K562 (cell line): ENCODE data around the gene S100A8. TPM values are rescaled to one million over a fixed set of nuclear protein-coding genes. Genes with fewer than 3 reads are reported as not detected.

Experiments used
- ATAC-seq: fragments of 200-7000 bp; cut with Tn5 transposase; 3 replicates; pipeline ENCODE4 v1.9.1; 2020; ENCODE audit warnings: moderate library complexity
- BruUV-seq: library from RNA; stranded (reverse); fragments of 400-500 nt; replicated peaks from 2 replicates; lab custom pipeline; 2021; lab: Mats Ljungman, UMichigan
- CTCF ChIA-PET: fragments of 300-600 bp; formaldehyde crosslinking; extraction: SDS; loops from one replicate; lab custom pipeline; 2021; ENCODE audit warnings: low intra/inter-chr PET ratio; lab: Yijun Ruan, JAX
- POLR2A ChIA-PET: fragments of 300-600, 350-650 bp; sonication (Branson Sonifier 250); formaldehyde crosslinking; extraction: SDS; loops from one replicate; lab custom pipeline; 2021; ENCODE audit warnings: antibody characterized with exemption, inconsistent platforms; lab: Yijun Ruan, JAX
- DNase-seq, 4 experiments: peaks; one replicate each; pipeline versions ENCODE4 v3.0.0 to v3.0.0-alpha.2; 2011 to 2018; ENCODE audit warnings: low spot score in 3 of 4, mixed read lengths in 3 of 4; ENCODE audit errors: extremely low read depth in 1 of 4
- FAIRE-seq: peaks from 2 replicates; lab custom pipeline; 2011; peaks lifted over from hg19 to GRCh38; lab: Jason Lieb, UNC
- H2AFZ ChIP-seq: 2 replicates; pipeline ENCODE4 v1.6.0; 2011; ENCODE audit warnings: low read depth, low read length, control low read depth, inconsistent platforms
- H3K27ac ChIP-seq: fragments of 200-600 bp; 3 replicates; pipeline ENCODE4 v1.8.0; 2011; ENCODE audit warnings: low read depth, mild to moderate bottlenecking, control low read depth, inconsistent platforms, low read length, moderate library complexity, mixed read lengths; ENCODE audit errors: extremely low read depth
- H3K27me3 ChIP-seq, 2 experiments: fragments of 300-600 bp in 1 of 2; 2 replicates in 1 of 2; 3 replicates in 1 of 2; pipeline versions ENCODE4 v1.6.0 to v1.8.0; 2011; ENCODE audit warnings: inconsistent platforms in 2 of 2, low read length in 2 of 2, mild to moderate bottlenecking in 1 of 2, mixed read lengths in 1 of 2, moderate library complexity in 1 of 2; ENCODE audit not compliant: control insufficient read depth in 2 of 2, insufficient read depth in 2 of 2
- H3K36me3 ChIP-seq: fragments of 300-600 bp; 3 replicates; pipeline ENCODE4 v1.8.0; 2011; ENCODE audit warnings: mild to moderate bottlenecking, low read length, inconsistent platforms; ENCODE audit not compliant: control insufficient read depth, insufficient read depth
- H3K4me1 ChIP-seq, 2 experiments: fragments of 200-600 bp in 1 of 2; replicated peaks in 1 of 2; 2 replicates in 1 of 2; 3 replicates in 1 of 2; pipeline versions ENCODE4 v1.5.1 to v1.8.0; 2011; ENCODE audit warnings: inconsistent platforms in 2 of 2, low read length in 2 of 2, mild to moderate bottlenecking in 1 of 2, mixed read lengths in 1 of 2, moderate library complexity in 1 of 2; ENCODE audit not compliant: control insufficient read depth in 2 of 2, insufficient read depth in 2 of 2
- H3K4me2 ChIP-seq: 2 replicates; pipeline ENCODE4 v1.6.1; 2011; ENCODE audit warnings: low read length, control low read depth, inconsistent platforms, mixed read lengths; ENCODE audit not compliant: insufficient read depth
- H3K4me3 ChIP-seq: fragments of 200-600 bp; sonication (generic), shearing (Covaris generic); 2 replicates; pipeline ENCODE4 v1.5.1; 2016; ENCODE audit warnings: control low read depth, inconsistent platforms
- H3K79me2 ChIP-seq: fragments of 200-600 bp; 3 replicates; pipeline ENCODE4 v1.8.0; 2011; ENCODE audit warnings: low read length, inconsistent platforms; ENCODE audit not compliant: control insufficient read depth, insufficient read depth
- H3K9ac ChIP-seq, 2 experiments: 2 replicates each; pipeline versions ENCODE4 v1.6.0 to v1.6.1; 2011; ENCODE audit warnings: low read depth in 2 of 2, low read length in 2 of 2, control low read depth in 1 of 2, inconsistent platforms in 1 of 2, mild to moderate bottlenecking in 1 of 2, mixed read lengths in 1 of 2; ENCODE audit not compliant: insufficient read depth in 1 of 2
- H3K9me1 ChIP-seq: one replicate; pipeline ENCODE4 v1.6.0; 2011; ENCODE audit warnings: inconsistent platforms, mild to moderate bottlenecking, low read length, moderate library complexity; ENCODE audit not compliant: control insufficient read depth, insufficient read depth
- H3K9me3 ChIP-seq: replicated peaks from 2 replicates; pipeline ENCODE4 v1.5.1; 2011; ENCODE audit warnings: low read depth, low read length, inconsistent platforms; ENCODE audit not compliant: control insufficient read depth, insufficient read depth
- H4K20me1 ChIP-seq: replicated peaks from 2 replicates; pipeline ENCODE4 v1.6.1; 2011; ENCODE audit warnings: low read length, inconsistent platforms, mixed read lengths; ENCODE audit not compliant: control insufficient read depth, insufficient read depth
- CEBPB ChIP-seq: fragments of 450-650 bp; IDR thresholded peaks from 2 replicates; pipeline ENCODE4 v1.6.1; 2016; ENCODE audit warnings: missing genetic modification characterization, missing compliant biosample characterization
- CEBPZ ChIP-seq: fragments of 150-350 bp; IDR thresholded peaks from 2 replicates; pipeline ENCODE4 v1.6.1; 2014; ENCODE audit warnings: low read depth, mild to moderate bottlenecking, low read length, borderline replicate concordance
- EZH2 ChIP-seq: IDR thresholded peaks from 2 replicates; pipeline ENCODE4 v1.6.1; 2012; ENCODE audit warnings: low read depth, mild to moderate bottlenecking, inconsistent platforms, low read length, borderline replicate concordance
- MTF1 ChIP-seq: fragments of 250-450 bp; sonication (Bioruptor Pico); IDR thresholded peaks from 2 replicates; pipeline ENCODE4 v1.9.0; 2021; ENCODE audit warnings: moderate library complexity, mild to moderate bottlenecking, inconsistent platforms, borderline replicate concordance
- NFIX ChIP-seq: fragments of 250-450 bp; sonication (Bioruptor Pico); IDR thresholded peaks from 2 replicates; pipeline ENCODE4 v1.4.0; 2020; ENCODE audit warnings: low read depth, mild to moderate bottlenecking, moderate library complexity
- NR2C2 ChIP-seq, 2 experiments: fragments of 200-800 bp in 1 of 2; sonication (Bioruptor generic) in 1 of 2; sonication (generic) in 1 of 2; formaldehyde crosslinking in 1 of 2; IDR thresholded peaks; 2 replicates each; pipeline versions ENCODE4 v1.6.1 to v1.8.0; 2016 to 2022; ENCODE audit warnings: mild to moderate bottlenecking in 1 of 2, missing compliant biosample characterization in 1 of 2, missing genetic modification characterization in 1 of 2, missing genetic modification reagents in 1 of 2
- PHF8 ChIP-seq: fragments of 200-600 bp; sonication (generic); IDR thresholded peaks from 2 replicates; pipeline ENCODE4 v1.6.1; 2012; ENCODE audit warnings: mixed run types, mild to moderate bottlenecking, inconsistent platforms, low read length, moderate library complexity, borderline replicate concordance
- SRSF7 ChIP-seq: fragments of 200-400 bp; formaldehyde crosslinking; optimal IDR thresholded peaks from 2 replicates; pipeline ENCODE3; 2017; ENCODE audit warnings: mild to moderate bottlenecking, low read depth, low read length
- TEAD1 ChIP-seq, 2 experiments: fragments of 450-650 bp in 1 of 2; sonication (generic) in 1 of 2; formaldehyde crosslinking; IDR thresholded peaks; 2 replicates each; pipeline versions ENCODE4 v1.4.0 to v1.8.0; 2020 to 2022; ENCODE audit warnings: mild to moderate bottlenecking in 2 of 2, missing genetic modification reagents in 1 of 2
- ZBTB43 ChIP-seq: sonication (generic); formaldehyde crosslinking; IDR thresholded peaks from 2 replicates; pipeline ENCODE4 v1.8.0; 2023; ENCODE audit warnings: mild to moderate bottlenecking, missing genetic modification reagents
- ZBTB49 ChIP-seq: sonication (generic); formaldehyde crosslinking; IDR thresholded peaks from 2 replicates; pipeline ENCODE4 v1.8.0; 2022; ENCODE audit warnings: missing genetic modification reagents, mild to moderate bottlenecking, borderline replicate concordance
- ZFP30 ChIP-seq: fragments of 250-450 bp; sonication (Bioruptor Pico); IDR thresholded peaks from 2 replicates; pipeline ENCODE4 v1.8.0; 2022; ENCODE audit warnings: moderate library complexity, mild to moderate bottlenecking, inconsistent platforms, borderline replicate concordance
- ZNF253 ChIP-seq: fragments of 250-450 bp; sonication (Bioruptor Pico); conservative IDR thresholded peaks from 2 replicates; pipeline ENCODE4 v1.6.1; 2021; ENCODE audit warnings: mild to moderate bottlenecking
- ZNF41 ChIP-seq: fragments of 250-450 bp; sonication (Bioruptor Pico); conservative IDR thresholded peaks from 2 replicates; pipeline ENCODE4 v1.4.0; 2020; ENCODE audit warnings: mild to moderate bottlenecking
- ZNF57 ChIP-seq: fragments of 450-650 bp; formaldehyde crosslinking; IDR thresholded peaks from 2 replicates; pipeline ENCODE4 v1.4.0; 2020; ENCODE audit warnings: mild to moderate bottlenecking, moderate library complexity
- WGBS: fragments of 100-300 bp; shearing (Covaris generic); methylation state at CpG from one replicate; pipeline ENCODE4 v1.1.6; 2016; ENCODE audit warnings: low coverage, mixed read lengths; ENCODE audit not compliant: insufficient coverage; ENCODE audit errors: missing lambda C conversion rate; 5-methylcytosine and 5-hydroxymethylcytosine counted together
- in situ Hi-C: fragments of 300-500 bp; cut with MboI; formaldehyde crosslinking; loops from 4 replicates; pipeline ENCODE4 v1.15.0; 2018; ENCODE audit warnings: inconsistent platforms, mixed read lengths
- intact Hi-C: fragments of 100-400 bp; cut with micrococcal nuclease; formaldehyde crosslinking; loops from 2 replicates; pipeline ENCODE4 v1.14.2; 2022
- polyA plus RNA-seq, 8 experiments: library from polyadenylated mRNA; depleted of rRNA in 4 of 8; stranded (reverse) in 5 of 8; unstranded in 3 of 8; fragments of >200 nt; fragmentation: Nextera tagmentation in 2 of 8; fragmentation: Illumina TruSeq in 1 of 8; extraction: Ambion mirVana in 2 of 8; extraction: Trizol in 1 of 8; gene quantifications; 2 replicates each; pipeline versions ENCODE4 v1.2.1 to v1.2.3, GENCODE V29; 2011 to 2014; ENCODE audit warnings: inconsistent platforms in 1 of 8, missing spikeins in 1 of 8
- total RNA-seq, 7 experiments: library from RNA; depleted of rRNA in 6 of 7; stranded (reverse); fragments of >200 nt in 6 of 7; fragmentation: Illumina TruSeq in 2 of 7; extraction: Trizol in 2 of 7; gene quantifications; 2 replicates each; pipeline versions ENCODE4 v1.2.1 to v1.2.3, GENCODE V29; 2011 to 2021; ENCODE audit warnings: low replicate concordance in 1 of 7

S100A8 gene
- total and polyA plus RNA-seq, 9 of the 15 experiments (the other 6 are each of a cell fraction or from before 2014, with no cell fraction given): 0.15 to 0.60 TPM; not detected in 7

GRCh38 chr1:153394391-153394790 lies 3.5 kb upstream of the S100A8 start:
- in situ Hi-C loops: no loop called here
- FAIRE-seq (no peak), ATAC-seq (no peak), DNase-seq (no peak)
- Histone ChIP-seq H3K36me3 (no peaks in the 10 kb centered on the region), H3K4me1 (peaks cover 0 to 6% of the 10 kb centered on the region in 2 experiments; a peak in 1 of 5 replicates), H4K20me1 (peaks cover 3% of the 10 kb centered on the region; the same call in 1 of the 2 replicates), H3K4me3 (no peak overlapping the region), H3K9me1 (no peaks in the 10 kb centered on the region), H3K27me3 (peaks cover 25 to 68% of the 10 kb centered on the region in 2 experiments; a peak in 4 of 5 replicates), H3K79me2 (no peaks in the 10 kb centered on the region), H3K9me3 (no peaks in the 10 kb centered on the region), H3K9ac (no peak overlapping the region), H2AFZ (no peak overlapping the region), H3K27ac (no peak overlapping the region), H3K4me2 (no peak overlapping the region)
- 3% methylated on average over 5 of the region's 5 CpGs for WGBS
- intact Hi-C loops: no loop called here
- no TSS peak for BruUV-seq
- POLR2A ChIA-PET: interaction anchor here (0.6 to 1.4 kb wide), 2 partner anchors 8 to 101 kb away, joined by 3 to 7 read pairs; no protein-coding TSS in a partner anchor
- CTCF ChIA-PET: no interaction called here
- TF ChIP-seq ZFP30: no peak
- TF ChIP-seq NFIX (CRISPR knock-in tag): no peak
- TF ChIP-seq ZNF253 (CRISPR knock-in tag): no peak
- no peak for TF ChIP-seq CEBPZ
- no peak for TF ChIP-seq PHF8
- no peak for TF ChIP-seq NR2C2 (CRISPR knock-in tag; IDR thresholded peaks at IDR 0.05)
- TF ChIP-seq NR2C2 (tag; IDR thresholded peaks at IDR 0.05): no peak
- no peak for TF ChIP-seq EZH2
- no peak for TF ChIP-seq MTF1 (CRISPR knock-in tag)
- no peak for TF ChIP-seq ZBTB49 (CRISPR knock-in tag)
- no peak for TF ChIP-seq ZBTB43 (CRISPR knock-in tag)
- no peak for TF ChIP-seq CEBPB
- no peak for TF ChIP-seq SRSF7
- no peak for TF ChIP-seq ZNF41 (CRISPR knock-in tag)
- no peak for TF ChIP-seq TEAD1 (CRISPR knock-in tag; IDR thresholded peaks at IDR 0.05)
- TF ChIP-seq ZNF57 (CRISPR knock-in tag): no peak
